Skeletal muscle cell (primary cell): ENCODE data around the gene AFAP1.
A peak's percentile ranks its signal among the peaks of the same experiment; 100 is the strongest.

Experiments
- DNase-seq: peaks from one replicate; pipeline ENCODE4 v3.0.0-alpha.2; 2010; ENCODE audit warnings: low read depth
- H3K4me3 ChIP-seq: 2 replicates; pipeline ENCODE4 v1.5.1; 2011; ENCODE audit warnings: low read depth, mild to moderate bottlenecking, control low read depth, low read length, moderate library complexity

AFAP1 gene

DNA sequence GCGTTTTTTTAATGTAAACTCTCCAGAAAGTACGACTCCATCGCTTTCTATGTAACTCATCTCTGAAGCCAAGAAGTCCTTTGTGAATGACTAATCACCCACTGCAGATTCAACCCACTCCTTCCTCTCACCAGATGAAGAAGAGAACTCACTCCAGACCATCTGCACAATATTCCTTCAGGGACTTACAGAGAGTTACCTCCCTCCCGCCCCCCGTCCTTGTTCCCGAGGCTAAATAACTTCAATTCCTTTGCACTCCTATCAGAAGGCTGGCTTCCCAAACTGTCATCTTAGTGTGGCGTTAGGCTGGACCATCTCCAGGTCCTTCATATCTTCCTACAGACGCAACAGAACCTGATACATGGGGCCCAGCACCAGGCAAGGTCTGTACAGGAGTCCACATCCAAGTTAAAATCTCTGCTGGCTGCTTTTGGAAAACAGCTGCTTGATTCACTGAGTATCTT, 82.4 kb downstream of the AFAP1 start:
- no peak overlapping the region for H3K4me3 ChIP-seq
- peak; percentile 89 for DNase-seq

DNA sequence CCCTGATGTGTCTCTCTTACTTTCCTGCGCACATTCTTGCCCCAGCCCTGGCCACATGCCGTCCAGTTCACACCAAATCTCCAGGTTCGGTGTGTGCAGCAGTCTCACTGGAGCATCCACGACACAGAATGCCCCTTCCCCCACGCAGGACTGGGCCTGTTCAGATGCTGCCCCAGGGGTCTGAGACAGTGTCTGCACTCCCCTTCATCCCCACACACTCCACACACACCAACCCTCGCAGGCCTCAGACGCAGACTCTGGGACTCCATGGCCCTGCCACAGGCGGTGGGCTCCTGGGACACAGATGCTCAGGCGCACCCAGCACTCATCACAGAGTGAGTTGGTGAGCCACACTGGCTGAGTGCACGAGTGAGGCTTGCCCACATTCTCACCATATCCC, 83.9 kb downstream of the AFAP1 start:
- H3K4me3 ChIP-seq, result no peak overlapping the region
- DNase-seq, result no peak

DNA sequence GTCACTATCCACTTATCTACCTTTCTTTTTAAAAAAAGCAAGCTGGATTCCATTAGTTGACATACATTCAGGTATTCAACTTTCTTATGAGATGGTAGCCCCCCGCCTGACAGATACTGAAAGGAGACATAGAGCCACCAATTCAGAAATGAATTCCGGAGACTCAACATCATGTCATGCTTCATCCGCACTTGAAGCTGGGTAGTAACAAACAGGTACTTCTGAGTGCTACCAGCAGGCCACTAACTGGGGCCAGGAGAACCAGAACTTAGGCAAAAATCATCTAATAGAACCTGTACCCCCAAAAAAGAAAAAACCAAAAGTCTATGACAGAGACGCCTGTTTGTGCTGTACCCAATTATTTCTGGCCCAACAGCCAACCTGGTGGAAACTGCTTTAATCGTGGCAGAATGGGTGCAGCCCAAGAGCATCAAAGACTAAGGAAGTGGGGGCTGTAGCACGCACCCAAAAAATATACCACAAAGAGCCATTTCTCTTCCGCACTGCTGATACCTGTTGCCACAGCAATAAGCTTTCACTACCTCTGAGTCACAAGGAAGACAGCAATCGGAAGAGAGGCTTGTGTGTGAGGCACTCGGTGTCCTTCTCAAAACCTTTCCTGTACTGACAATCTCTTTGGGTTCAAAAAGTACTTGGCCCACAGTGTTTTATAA, 84.8 kb downstream of the AFAP1 start:
- no peak for DNase-seq
- no peak overlapping the region for H3K4me3 ChIP-seq

DNA sequence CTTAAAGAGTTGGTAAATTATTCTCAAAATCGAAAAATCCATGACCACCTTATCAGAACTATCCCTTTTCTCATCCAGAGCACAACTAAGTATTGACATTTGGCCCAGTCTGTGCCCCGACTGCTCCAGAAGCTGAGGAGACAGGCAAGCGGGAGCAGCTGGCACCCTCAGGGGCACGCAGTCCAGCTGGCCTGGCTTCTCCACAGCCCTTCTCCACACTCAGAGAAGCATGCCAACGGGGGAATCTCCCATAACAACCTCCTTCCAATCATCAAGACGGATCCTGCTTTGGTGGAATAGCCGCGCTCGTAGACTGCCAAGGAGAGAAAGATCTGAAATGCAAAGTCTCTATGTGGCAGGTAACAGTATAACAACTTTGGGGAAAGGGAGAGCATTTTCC, 85.4 kb downstream of the AFAP1 start:
- DNase-seq, result no peak
- no peak overlapping the region for H3K4me3 ChIP-seq

DNA sequence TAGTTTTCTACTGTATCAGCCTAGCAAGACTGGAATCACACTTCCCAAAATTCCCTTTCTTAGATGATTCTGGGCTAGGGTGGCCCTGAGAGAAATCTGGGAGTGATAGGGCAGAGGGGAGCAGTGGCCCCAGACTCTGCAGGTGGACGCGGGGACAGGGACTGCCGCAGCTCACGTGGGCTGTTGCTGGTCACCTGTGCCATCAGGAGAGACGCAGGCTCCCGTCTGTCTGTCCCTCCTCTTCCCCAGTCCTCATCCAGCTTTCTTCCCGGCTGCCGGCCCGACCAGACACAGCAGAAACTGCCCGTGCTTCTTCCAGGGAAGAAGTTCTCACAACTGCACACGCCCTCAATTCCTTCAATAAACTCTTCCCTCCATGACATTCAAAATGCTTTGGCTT, 86.4 kb downstream of the AFAP1 start:
- no peak overlapping the region for H3K4me3 ChIP-seq
- DNase-seq, result no peak

DNA sequence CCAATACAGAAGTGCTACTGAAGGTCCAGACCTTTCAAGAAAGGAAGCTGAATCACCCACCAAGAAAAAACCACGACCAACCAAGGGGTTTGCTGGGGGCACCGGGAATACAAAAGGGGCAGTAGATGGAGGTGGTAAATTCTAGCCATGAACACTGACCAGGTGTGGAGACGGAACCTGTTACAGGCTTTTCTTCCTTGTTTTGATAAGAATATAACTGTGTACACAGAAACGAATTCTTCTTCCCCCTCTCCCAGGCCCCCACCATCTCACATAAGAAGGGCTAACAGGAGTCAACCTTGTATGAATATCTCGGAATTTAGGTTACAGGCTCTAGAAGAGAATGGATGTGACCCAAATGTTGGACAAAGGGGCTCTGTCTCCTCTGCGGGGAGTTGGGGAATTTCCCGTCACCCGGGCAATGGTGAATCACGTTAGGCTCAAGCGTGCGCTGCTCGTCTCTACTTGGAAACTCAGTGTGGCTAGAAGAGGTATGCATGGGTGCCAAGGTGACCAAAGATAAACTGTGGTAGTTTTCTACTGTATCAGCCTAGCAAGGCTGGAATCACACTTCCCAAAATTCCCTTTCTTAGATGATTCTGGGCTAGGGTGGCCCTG, 87.0 kb downstream of the AFAP1 start:
- DNase-seq, result no peak
- H3K4me3 ChIP-seq, result no peak overlapping the region

DNA sequence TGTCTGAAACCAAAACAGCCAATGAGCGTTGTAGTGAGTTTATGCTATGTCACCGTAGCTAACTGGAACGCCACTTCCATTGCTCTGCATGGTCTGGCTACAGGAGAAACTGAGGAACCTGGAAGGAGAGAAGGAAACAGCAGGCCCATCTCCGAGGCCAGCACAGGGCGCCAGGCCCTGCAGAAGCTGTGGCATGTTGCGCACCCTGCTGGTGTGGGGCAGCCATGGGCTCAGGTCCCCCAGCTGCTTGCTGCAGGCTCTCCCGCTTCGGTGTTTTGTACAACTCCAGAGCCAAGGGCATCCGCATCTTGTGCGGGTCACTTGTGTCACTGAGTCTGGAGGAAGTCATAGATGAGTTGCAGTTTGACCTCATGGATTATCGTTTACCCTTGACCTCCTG, 89.2 kb downstream of the AFAP1 start:
- no peak for DNase-seq

DNA sequence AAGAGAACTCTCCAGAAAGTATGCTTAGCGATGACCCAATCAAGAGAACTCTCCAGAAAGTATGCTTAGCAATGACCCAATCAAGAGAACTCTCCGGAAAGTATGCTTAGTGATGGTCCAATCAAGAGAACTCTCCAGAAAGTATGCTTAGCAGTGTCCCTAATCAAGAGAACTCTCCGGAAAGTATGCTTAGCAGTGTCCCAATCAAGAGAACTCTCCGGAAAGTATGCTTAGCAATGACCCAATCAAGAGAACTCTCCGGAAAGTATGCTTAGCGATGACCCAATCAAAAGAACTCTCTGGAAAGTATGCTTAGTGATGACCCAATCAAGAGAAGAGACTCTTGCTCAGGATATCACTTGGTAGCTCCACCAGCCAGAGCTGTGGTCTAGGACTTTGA, 92.5 kb downstream of the AFAP1 start:
- H3K4me3 ChIP-seq, result no peak overlapping the region
- no peak for DNase-seq

More for the DNA sequence above, 89.2 kb downstream of the AFAP1 start:
- no peak overlapping the region for H3K4me3 ChIP-seq

DNA sequence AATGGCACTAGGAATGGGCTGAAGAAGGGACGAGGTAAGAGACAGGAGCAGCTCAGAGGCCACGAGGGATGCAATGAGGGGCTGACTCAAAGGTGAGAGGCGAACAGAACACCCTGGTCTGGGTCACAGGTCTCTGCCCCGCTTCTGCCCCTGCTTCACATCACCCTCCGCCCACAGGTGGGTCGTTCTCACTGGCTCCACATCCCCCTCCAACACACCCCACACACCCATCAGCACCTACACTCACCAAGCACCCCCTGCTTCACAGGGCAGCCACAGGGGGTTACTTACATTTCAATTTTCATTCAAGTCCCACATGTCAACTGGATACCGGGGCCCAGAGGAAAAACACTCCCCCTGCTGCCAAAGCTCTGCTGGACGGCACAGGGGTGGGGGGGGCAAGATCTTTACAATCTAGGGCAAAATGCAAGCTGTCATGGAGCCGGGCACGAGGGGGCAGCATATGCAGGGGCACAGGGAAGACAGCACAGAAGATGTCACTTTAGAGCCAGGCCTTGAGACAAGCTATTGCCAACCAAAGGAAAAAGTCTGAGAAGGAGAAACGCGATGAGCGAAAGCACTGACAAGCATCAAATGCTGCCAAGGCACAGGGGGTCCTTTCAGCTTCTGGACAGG, 94.0 kb downstream of the AFAP1 start:
- DNase-seq, result no peak
- H3K4me3 ChIP-seq, result no peak overlapping the region

DNA sequence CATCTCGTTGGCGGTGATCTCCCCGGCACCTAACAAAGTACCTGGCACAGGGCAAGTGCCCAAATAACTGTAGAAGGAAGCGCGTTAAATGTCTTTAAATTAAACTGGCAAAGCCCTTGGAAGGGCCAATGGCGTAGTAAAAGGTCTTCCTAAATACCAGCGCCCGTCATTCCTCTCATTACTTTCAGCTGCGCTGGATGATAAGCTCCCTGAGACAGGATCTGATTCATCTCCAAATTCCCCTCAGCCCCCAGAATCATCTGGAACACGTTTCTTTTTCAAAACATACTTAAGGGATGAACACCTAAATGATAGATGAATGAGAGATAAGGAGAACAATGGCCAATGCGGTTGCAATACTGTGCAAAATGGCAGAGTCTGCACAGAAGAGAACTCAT, 95.1 kb downstream of the AFAP1 start:
- no peak overlapping the region for H3K4me3 ChIP-seq
- DNase-seq, result peak; percentile 65

DNA sequence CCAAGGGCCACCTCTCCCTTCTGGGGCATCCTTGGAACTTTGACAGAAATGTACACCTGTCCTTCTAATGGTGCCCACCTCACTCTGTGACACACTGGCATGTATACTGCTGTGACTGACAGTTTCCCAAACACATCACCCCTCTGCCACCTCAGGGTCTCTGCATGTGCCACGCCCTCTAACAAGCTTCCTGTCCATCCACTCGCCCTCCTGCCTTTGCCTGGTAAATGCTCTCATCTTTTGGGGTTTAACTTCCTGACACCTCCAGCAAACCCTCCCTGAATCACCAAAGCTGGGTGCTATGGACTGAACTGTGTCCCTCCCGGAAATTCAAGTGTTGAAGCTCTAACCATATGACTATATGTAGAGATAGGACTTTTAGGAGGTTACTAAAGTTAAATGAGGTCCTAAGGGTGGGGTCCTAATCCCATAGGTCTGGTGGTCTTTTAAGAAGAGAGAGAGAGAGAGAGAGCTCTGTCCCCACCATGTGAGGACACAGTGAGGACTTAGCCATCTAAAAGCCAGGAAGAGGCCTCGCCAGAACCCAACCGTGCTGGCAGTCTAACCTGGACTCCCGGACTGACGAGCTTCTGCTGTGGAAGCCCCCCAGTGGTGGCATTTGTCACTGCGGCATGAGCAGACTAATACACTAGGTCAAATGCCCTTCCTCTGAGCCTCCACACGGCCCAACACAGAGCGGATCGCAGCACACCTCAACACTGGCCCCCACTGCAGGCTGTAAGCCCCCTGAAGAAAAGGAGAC, 95.6 kb downstream of the AFAP1 start:
- no peak for DNase-seq
- no peak overlapping the region for H3K4me3 ChIP-seq

DNA sequence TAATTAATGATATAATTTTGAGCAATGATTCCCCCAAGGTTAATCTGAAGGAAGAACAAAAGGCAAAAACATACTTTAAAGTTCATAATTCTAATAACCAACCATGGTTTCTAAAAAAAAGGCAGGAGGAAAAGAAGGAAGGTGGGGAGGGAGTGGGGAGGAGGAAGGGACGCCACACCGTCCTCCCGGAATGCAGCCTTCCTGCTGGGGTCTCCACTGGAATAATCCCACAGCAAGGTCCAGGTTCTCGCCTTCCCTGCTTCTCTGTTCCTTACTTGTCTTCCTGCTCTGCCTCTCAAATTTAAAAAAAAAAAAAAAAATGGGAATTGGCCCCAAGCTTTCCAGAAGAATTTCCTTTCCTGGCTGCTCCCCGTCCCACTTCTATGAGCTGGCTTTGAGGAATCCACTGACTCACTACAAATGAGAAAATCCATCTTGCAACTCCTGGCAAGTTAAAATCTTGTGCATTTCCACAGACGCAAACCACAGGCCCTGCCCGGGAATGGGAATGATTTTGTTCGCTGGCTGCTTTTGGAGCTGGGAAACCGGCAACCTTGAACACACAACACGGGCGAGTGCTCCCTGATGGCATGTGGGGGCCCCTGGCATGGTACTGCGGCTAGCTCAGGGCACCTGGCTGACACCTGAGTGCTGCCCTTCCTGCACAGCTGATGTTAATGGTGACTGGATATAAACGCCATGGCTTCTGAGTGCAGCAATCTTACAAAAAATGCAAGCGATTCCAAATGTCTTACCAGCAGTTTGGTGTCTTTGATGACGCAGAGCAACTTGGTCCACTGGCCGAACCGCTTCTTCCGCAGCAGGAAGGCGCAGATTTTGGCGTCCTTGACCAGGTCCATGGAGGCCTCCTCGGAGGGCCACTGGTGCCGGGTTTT, 97.0 kb downstream of the AFAP1 start:
- DNase-seq, result peak; percentile 96
- H3K4me3 ChIP-seq, result no peak overlapping the region

DNA sequence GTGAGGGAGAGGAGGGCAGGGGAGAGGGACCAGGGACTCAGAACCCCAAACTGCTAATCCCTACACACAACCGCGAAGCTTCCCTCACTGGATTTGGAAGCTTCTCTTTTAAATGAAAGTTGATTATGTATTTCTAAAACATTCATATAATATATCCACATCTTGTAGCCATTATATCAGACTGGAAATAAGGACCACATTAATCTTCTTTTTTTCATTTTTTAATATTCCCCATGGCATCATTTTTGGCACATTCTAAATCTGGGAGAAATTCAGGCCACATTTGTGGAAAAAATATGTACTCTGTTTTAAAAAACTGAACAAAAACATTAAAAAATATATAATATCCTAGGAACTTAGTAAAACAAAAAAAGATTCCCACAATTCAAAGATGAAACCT, 97.8 kb downstream of the AFAP1 start:
- H3K4me3 ChIP-seq, result no peak overlapping the region
- DNase-seq, result no peak

DNA sequence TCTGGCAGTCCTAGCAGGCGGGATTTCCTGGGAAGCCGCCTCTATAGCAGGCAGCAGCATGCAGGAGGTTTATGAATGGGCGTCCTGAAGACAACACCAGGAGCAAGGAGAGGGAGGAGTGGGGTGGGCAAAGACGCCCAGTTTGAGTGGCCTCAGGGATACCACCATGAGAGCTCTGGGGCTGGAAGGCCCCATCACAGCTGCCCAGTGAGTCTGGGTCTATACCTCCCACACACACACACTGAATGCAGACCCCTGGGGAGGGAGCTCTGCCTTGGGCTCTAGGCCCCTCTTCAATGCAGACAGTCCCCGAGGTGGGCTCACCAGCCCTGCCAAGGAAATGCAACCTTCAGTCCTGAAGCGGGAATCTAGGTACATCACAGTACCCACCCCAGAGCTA, 98.6 kb downstream of the AFAP1 start:
- no peak overlapping the region for H3K4me3 ChIP-seq
- DNase-seq, result no peak

DNA sequence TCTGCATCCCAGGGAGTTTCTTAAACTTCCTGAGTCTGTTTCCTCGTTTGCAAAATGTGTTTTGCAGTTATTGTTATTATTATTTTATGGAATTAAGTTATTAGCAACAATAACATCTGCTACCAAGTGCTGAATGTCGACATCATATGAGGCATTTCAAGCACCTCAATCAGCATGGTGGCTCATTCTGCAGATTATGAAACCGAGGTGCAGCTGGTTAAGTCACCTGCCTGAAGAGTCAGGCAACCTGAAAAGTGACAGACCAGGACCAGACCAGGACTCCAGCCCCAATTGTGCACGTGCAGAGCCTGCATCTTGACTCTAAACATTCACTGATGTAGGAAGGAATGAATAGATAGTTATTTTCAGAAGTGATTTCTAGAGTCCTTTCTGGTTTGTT, 99.8 kb downstream of the AFAP1 start:
- H3K4me3 ChIP-seq, result no peak overlapping the region
- no peak for DNase-seq

DNA sequence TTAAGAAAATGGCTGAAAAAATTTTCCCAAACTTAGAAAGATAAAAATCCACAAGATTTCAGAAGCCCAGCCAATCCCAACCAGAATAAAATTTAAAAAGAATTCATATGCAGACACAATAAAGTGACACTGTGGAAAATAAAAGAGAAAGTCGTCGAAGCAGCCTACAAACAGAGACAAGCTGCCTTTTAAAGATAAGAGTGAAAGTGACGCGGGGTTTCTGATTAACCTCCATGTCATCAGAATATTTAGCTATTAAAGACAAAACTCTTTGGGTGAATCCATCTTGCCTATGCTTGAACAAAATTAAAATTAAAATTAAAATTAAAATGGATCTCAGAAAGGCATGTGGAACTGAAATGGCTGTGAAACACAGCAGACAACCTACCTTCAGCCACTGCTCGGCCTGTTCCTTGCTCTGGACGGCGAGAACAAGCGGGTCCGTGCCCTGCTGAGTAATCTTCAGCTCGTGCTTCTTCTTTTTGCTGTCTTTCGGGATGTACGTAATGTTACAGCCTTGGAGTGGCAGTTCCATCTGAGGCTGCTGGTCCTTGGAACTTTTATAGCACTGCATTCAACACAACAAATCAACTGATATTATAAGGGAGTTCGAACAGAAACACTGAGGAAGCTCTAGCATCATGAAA, 101.4 kb downstream of the AFAP1 start:
- H3K4me3 ChIP-seq, result no peak overlapping the region
- DNase-seq, result no peak

DNA sequence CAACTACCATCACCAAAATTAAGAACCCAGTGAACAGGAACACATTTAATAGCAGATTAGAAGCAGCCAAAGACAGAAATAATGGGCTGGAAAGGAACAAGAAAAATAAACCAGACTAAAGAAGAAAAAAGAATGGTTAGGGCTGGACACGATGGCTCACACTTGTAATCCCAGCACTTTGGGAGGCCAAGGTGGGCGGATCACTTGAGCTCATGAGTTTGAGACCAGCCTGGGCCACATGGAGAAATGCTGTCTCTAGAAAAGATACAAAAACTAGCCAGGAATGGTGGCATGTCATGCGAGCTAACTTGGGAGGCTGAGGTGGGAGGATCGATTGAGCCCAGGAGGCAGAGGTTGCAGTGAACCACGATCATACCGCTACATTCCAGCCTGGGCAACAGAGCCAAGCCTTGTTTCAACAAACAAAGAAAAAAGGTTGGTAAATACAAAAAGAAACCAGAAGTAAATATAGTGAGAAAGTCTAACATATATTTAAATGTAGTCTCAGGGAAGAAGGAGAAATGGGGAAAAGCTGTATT, 102.0 kb downstream of the AFAP1 start:
- no peak overlapping the region for H3K4me3 ChIP-seq
- no peak for DNase-seq

DNA sequence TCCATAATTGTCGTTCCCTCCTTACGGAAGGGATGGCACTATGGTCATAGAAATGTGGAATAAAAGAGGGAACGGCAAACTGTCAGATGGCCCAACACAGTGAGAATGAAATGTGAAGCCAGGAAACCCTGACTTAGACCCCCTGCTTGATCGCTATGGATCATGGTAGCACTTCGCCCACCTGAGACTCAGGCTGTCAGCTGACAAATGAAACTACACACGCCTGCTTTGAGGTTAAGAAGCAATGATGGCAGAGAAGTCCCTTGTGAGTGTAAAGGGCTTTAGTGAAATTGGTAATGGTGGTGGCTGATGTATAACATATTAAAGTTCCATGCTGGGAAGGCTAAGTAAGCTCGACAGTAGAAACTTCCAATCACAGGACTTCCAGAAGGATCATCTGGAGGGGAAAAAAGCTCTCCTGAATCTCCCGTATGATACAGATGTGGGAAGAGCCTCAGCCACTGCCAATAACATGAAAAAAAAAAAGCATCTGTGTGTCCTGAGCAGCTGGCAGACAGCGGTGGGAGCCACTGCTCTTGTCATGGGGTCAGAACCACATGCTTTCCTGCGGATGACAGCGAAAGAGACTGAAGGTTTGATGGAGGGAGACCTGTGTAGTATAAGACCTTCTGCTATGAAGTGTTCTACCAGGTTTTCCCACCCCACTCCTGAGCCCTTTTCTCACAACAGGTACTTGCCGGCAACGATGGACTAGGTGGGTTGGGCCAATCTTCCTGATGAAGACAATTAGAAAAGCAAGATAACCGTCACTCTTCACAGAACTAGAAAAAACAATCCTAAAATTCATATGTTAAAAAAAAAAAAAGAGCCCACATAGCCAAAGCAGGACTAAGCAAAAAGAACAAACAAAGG, 107.6 kb downstream of the AFAP1 start:
- DNase-seq, result no peak
- no peak overlapping the region for H3K4me3 ChIP-seq
